Fibroblast of the conjunctiva (primary cell): ENCODE results near the gene ETS1.
A peak's percentile ranks its signal among the peaks of the same experiment; 100 is the strongest.
"Not testable (repeated sequence)": the region's sequence is repeated elsewhere in the genome, so short reads cannot be mapped to it uniquely, and the experiment has no call there.

Source experiments
- DNase-seq: peaks from one replicate; pipeline ENCODE4 v3.0.0-alpha.2; 2010; ENCODE audit warnings: low read depth

ETS1 gene

GRCh38 chr11:128462189-128462588 is 125.2 kb downstream of the ETS1 start:
- DNase-seq, result no peak

DNA sequence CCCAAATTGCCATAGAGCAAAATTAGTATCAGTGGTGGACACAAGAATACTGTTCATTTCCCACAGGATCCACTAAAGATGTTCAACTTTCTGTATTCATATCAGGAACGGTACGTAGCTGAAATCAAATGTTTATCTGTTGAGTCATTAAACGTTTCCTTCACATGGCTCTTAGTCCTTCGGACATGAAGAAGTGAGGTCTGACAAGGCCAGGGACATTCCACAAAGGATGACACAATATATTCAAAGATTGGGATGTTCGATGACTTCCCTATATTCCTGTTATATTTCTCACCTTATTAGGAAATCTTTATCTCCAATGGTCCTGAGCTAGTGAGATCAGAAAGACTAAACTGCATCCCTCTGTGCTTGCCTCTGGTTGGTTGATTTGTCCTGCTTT is 129.0 kb downstream of the ETS1 start:
- no peak for DNase-seq

GRCh38 chr11:128457874-128458273 is 129.5 kb downstream of the ETS1 start:
- DNase-seq, result no peak

- no peak for DNase-seq
Measured at GRCh38 chr11:128456566-128457268, 130.6 kb downstream of the ETS1 start.

- no peak for DNase-seq
Measured at GRCh38 chr11:128455766-128456165, 131.6 kb downstream of the ETS1 start.

DNA sequence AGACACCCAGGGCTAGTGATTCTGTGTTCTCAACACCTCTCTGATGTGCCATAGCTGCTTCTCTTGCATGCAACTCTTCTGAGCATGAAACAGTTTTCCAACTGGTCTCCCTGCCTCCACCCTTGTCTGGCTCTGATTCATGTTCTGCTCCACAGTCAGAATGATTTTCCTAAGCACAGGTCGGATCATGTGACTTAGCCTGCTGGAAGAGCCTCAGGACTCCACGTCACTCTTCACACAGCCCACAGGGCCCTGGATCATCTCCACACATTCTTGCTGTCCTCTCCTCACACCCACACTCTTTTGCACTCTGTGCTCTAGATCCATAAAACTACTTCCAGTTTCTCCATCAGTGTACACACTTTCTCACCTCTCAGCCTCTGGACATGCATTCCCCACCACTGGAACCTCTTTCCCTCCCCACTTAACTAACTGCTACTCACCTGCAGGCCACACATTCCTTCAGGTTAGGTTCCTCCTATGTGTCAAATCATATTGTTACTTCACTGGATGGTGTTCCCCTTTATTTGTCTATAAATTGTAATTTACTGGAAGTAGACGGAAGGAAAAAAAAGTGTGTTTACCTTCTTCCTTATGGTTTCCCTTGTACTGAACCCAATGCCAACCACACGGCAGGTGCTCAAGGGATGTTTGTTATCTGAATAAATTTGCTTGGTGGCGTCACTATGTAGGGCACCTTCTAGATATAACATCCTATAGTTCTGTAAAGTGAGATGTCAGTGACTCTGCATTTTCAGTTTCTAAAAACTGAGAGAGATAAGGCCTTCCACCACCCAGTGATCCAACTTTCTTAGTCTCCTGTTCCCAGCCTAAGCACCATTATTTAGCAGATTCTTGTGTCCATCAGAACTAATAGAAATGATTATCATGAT is 133.7 kb downstream of the ETS1 start:
- peak; percentile 75 for DNase-seq

DNA sequence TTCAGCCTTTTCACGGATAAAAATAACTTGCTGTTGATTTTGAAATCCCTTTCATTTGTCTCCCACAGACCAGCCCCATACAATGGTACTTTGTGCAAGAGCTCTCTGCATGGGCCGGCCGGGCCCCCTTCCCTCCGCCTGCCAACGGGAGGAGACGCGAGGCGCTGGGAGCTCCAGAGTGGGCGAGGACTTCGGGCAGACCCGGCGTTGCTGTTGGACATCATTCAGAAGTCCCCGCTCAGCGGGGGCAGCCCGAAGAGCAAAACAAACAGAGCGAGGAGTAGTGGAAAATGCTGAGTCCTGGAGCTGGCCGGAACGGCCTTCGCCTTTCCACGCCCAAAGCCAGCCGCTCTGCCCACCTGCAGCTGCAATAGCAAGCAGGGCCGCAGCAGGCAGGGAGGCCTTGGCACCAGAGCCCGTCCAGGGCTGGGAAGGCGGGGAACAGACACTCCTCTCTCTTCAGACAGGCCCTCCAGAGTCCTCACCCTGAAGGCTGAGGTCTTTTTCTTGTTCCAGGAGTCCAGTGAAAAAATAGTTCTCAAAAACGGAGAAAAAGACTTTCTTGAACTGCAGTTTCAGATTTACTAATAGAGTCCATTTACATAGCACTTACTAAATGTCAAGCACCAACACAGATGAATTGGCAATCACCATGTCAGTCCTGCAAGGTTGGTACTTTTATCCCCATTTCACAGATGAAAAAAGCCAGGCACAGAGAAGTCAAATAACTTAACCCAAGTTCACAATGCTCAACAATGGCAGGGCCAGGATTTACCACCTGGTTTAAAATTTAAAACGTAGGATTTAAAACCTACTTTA is 135.5 kb downstream of the ETS1 start:
- no peak for DNase-seq

- DNase-seq, result no peak
Measured at GRCh38 chr11:128450882-128451651, 136.3 kb downstream of the ETS1 start.

- not testable (repeated sequence) for DNase-seq
Measured at GRCh38 chr11:128450425-128450824, 136.9 kb downstream of the ETS1 start.

DNA sequence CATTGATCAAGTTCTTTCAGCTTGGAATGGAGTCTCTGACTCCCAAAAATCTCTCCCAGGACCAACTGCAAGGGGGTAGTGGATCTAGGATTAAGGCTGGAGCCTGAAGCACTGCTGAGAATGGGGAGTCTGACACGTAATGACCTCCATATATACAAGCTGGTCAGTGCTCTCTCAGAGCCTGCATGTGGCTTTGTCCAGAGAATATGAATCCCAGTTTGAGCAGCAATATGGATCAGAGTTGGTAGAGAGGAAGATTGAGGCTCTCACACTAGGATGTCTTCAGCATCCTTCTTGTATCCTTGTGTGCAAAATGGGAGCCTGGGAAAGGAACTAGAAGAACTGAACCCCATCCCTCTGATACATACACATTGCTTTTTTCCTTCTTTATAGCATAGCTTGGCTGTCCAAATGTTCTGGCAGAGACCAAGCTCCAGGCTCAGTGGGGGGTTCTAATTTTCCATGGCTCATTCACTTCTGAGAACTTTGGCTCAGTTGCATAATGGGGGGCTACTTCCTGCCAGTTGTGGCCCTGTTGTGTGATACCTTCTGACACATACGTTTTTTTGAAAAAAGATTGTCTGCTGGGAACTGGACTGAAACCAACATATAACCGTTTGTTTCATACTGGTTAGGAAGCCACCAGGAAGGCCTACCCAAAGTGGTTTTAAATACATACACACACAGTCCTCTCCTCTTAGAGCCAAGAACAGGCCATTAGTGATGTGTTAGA is 138.2 kb downstream of the ETS1 start:
- no peak for DNase-seq

GRCh38 chr11:128448200-128448886 is 139.0 kb downstream of the ETS1 start:
- DNase-seq, result no peak

DNA sequence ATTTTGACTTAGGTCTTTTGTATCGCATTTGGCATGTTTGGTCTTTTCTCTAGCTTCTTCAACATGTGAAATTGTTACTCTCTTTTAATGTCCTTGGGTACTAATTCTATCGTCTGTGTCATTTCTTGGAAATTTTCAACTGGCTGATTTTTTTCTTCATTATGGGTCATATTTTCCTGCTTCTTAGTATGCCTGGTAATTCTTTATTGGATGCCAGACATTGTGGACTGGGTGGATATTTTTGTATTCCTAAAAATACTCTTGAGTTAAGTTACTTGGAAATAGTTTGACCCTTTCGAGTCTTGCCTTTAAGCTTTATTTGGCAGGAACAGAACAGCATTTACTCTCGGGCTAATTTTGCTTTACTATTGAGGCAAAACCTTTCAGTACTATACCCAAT is 140.1 kb downstream of the ETS1 start:
- no peak for DNase-seq

DNA sequence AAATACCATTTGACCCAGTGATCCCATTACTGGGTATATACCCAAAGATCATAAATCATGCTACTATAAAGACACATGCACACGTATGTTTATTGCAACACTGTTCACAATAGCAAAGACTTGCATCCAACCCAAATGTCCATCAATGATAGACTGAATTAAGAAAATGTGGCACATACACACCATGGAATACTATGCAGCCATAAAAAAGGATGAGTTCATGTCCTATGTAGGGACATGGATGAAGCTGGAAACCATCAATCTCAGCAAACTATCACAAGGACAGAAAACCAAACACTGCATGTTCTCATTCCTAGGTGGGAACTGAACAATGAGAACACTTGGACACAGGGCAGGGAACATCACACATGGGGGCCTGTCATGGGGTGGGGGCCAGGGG is 141.4 kb downstream of the ETS1 start:
- not testable (repeated sequence) for DNase-seq

GRCh38 chr11:128437136-128437535 is 150.2 kb downstream of the ETS1 start:
- DNase-seq, result no peak

DNA sequence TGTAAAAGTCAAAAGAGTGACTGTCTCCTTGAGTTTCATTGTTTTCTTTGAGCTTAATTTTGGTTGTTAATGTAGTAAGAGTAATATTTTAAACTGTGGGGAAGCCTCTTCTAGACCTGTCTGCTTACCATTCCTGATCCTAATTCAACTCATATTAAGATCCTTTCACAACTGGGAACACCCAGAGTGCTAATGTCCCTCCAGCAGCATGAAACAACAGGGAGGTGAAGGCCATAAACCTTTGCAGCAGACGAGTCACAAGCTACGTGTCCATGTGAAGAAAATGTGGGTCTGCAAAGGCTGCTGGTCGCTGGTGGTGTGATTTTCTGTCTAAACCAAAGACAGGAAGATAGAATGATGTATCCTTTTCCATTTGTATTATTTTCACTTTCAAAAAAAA is 152.5 kb downstream of the ETS1 start:
- DNase-seq, result no peak

DNA sequence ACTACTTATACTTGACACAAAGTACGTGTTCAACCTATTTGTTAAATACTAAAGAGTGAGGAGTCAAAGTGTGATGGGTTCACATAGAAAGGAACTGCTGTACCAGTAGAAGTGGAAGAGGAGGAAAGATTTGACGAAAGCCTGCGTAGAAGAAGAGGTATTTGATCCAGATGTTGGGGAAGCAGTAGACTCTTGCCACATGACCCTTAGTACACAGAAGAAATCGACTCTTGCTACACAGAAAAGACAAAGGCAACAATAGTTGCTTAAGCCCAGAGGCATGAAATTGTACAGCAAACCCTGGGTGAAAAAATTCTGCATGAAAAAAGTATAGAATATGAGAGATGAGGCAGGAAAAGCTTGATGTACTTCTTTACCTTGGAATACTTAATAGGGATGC is 152.9 kb downstream of the ETS1 start:
- DNase-seq, result no peak

DNA sequence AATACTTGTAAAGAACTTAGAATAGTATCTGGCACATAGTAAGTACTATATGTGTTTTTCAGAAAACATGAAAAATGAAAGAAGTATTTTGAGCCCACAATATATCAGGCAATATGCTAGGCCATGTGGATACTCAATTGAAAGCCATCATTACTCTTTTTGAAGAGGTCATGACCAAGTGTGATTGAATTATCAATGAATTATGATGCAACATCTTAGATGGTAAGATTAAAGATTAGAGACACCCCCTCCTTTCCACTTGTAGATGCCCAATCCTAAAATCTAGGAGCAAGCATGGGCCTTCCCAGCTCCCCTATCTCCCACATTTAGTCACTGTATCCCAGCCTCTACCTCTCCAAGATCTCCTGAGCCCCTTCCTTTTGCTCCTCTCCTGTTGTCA is 154.4 kb downstream of the ETS1 start:
- DNase-seq, result no peak

- no peak for DNase-seq
Measured at GRCh38 chr11:128431931-128432330, 155.4 kb downstream of the ETS1 start.

GRCh38 chr11:128428935-128429334 is 158.4 kb downstream of the ETS1 start:
- no peak for DNase-seq

GRCh38 chr11:128424851-128425285 is 162.5 kb downstream of the ETS1 start:
- DNase-seq, result no peak
